ENCODE measurements around the gene RANBP10.

Gene RANBP10

GRCh38 chr16:67846063-67846319 lies 39.6 kb upstream of the RANBP10 start:
- TF ChIP-seq CTCF (conservative IDR thresholded peaks at IDR 0.05; ENCODE audit: low read length): no peak
- no peak for TF ChIP-seq EZH2phosphoT487 (IDR thresholded peaks at IDR 0.05; ENCODE audit: borderline replicate concordance)

DNA sequence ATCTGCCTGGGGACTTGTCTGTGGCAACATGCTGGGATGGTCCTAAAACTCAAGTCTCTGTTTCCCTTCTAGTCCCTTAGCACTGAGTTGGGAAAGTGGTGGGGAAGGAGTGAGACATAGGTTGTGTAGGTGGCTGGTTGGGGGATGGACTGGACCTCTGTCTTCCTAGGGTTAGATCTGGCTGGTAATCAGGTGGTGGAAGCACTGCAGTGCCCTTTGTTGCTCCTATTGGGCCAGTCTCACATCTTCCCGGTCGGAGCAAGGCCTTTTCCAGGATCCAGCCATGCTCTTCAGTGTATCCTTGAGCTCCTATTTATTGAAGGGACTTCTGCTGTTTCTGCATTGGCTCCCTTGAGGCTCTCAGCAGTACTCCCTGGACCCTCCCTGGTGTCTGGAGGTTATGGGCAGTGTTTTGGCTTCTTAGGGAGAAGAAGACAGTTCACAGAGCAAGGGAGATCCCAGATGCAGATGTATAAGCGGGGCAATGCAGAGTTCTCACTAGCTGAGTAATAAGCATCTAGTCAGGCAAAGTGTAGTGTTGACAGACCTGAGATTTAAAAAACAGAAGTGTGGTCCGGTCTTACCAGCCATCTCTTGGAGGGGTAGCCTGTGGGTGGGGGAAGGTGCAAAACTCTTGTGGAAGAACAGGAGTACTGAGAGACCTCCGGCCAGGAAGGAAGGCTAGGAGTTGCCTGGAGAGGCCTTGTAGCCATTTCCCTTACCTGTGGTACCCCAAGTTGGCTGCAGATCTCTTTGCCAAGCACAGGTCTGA lies 39.1 kb upstream of the RANBP10 start:
- Histone ChIP-seq H3K27me3 (ENCODE audit: insufficient read depth, low read length, poor library complexity, severe bottlenecking) (peaks cover 4% of the 10 kb centered on the region), H3K9ac (ENCODE audit: low read depth, low read length, poor library complexity, severe bottlenecking) (peak overlapping the region; percentile 87), H3K4me1 (ENCODE audit: insufficient read depth, low read length, poor library complexity, severe bottlenecking) (peaks cover 46% of the 10 kb centered on the region), H3K9me2 (replicated peaks; ENCODE audit: low read depth, low read length) (no peaks in the 10 kb centered on the region), H3K36me3 (ENCODE audit: insufficient read depth, low read length) (no peaks in the 10 kb centered on the region), H3K4me3 (ENCODE audit: low read length, poor library complexity, severe bottlenecking) (peak overlapping the region; percentile 84), H4K20me1 (ENCODE audit: insufficient read depth, low read length, poor library complexity, severe bottlenecking) (peaks cover 32% of the 10 kb centered on the region), H3K79me2 (ENCODE audit: insufficient read depth, low read length) (peaks cover 71% of the 10 kb centered on the region), H3K4me2 (ENCODE audit: low read depth, low read length, poor library complexity, severe bottlenecking) (peak overlapping the region; percentile 88), H3K9me3 (ENCODE audit: insufficient read depth, low read depth, low read length) (no peaks in the 10 kb centered on the region), H2AFZ (ENCODE audit: low read length) (no peak overlapping the region), H3F3A (ENCODE audit: low read depth) (no peaks in the 10 kb centered on the region)
- TF ChIP-seq EZH2phosphoT487 (IDR thresholded peaks at IDR 0.05; ENCODE audit: borderline replicate concordance): no peak

More at GRCh38 chr16:67846063-67846319, 39.6 kb upstream of the RANBP10 start:
- Histone ChIP-seq H3K4me1 (ENCODE audit: insufficient read depth, low read length, poor library complexity, severe bottlenecking) (peaks cover 46% of the 10 kb centered on the region), H3K27me3 (ENCODE audit: insufficient read depth, low read length, poor library complexity, severe bottlenecking) (peaks cover 4% of the 10 kb centered on the region), H3K4me2 (ENCODE audit: low read depth, low read length, poor library complexity, severe bottlenecking) (peak overlapping the region; percentile 88), H4K20me1 (ENCODE audit: insufficient read depth, low read length, poor library complexity, severe bottlenecking) (peaks cover 32% of the 10 kb centered on the region), H3K36me3 (ENCODE audit: insufficient read depth, low read length) (no peaks in the 10 kb centered on the region), H2AFZ (ENCODE audit: low read length) (peak overlapping the region; percentile 62), H3K9me2 (replicated peaks; ENCODE audit: low read depth, low read length) (no peaks in the 10 kb centered on the region), H3K4me3 (ENCODE audit: low read length, poor library complexity, severe bottlenecking) (peak overlapping the region; percentile 84), H3F3A (ENCODE audit: low read depth) (no peaks in the 10 kb centered on the region), H3K9me3 (ENCODE audit: insufficient read depth, low read depth, low read length) (no peaks in the 10 kb centered on the region), H3K9ac (ENCODE audit: low read depth, low read length, poor library complexity, severe bottlenecking) (peak overlapping the region; percentile 87), H3K79me2 (ENCODE audit: insufficient read depth, low read length) (peaks cover 76% of the 10 kb centered on the region)

DNA sequence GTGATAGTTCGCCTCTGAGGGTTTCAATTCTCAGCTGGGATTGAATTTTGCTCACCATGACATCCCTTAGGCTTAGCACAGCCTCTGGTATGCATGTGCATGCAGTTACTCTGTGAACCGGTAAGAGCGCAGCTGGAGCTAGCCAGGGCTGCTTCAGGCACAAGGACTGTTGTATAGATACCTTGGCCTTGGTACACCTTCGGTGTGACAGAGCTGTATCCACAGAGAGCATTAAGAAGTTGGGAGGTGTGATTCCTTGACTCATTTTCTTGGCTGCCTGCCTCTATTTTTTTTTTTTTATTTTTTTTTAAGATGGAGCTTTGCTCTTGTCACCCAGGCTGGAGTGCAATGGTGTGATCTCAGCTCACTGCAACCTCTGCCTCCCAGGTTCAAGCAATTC lies 38.1 kb upstream of the RANBP10 start:
- peaks cover 46% of the 10 kb centered on the region for H3K4me1 ChIP-seq (ENCODE audit: insufficient read depth, low read length, poor library complexity, severe bottlenecking)
- H3F3A ChIP-seq (ENCODE audit: low read depth): no peaks in the 10 kb centered on the region
- TF ChIP-seq CTCF (conservative IDR thresholded peaks at IDR 0.05; ENCODE audit: low read length) (no peak), EZH2phosphoT487 (IDR thresholded peaks at IDR 0.05; ENCODE audit: borderline replicate concordance) (no peak)
- H2AFZ ChIP-seq (ENCODE audit: low read length): no peak overlapping the region
- H3K4me2 ChIP-seq (ENCODE audit: low read depth, low read length, poor library complexity, severe bottlenecking): peak overlapping the region; percentile 88
- no peaks in the 10 kb centered on the region for H3K9me3 ChIP-seq (ENCODE audit: insufficient read depth, low read depth, low read length)
- peaks cover 62% of the 10 kb centered on the region for H3K79me2 ChIP-seq (ENCODE audit: insufficient read depth, low read length)
- no peaks in the 10 kb centered on the region for H3K9me2 ChIP-seq (replicated peaks; ENCODE audit: low read depth, low read length)
- no peaks in the 10 kb centered on the region for H3K36me3 ChIP-seq (ENCODE audit: insufficient read depth, low read length)
- peak overlapping the region; percentile 80 for H3K4me3 ChIP-seq (ENCODE audit: low read length, poor library complexity, severe bottlenecking)
- peak overlapping the region; percentile 87 for H3K9ac ChIP-seq (ENCODE audit: low read depth, low read length, poor library complexity, severe bottlenecking)
- peaks cover 4% of the 10 kb centered on the region for H3K27me3 ChIP-seq (ENCODE audit: insufficient read depth, low read length, poor library complexity, severe bottlenecking)
- H4K20me1 ChIP-seq (ENCODE audit: insufficient read depth, low read length, poor library complexity, severe bottlenecking): peaks cover 32% of the 10 kb centered on the region

- no peak overlapping the region for H2AFZ ChIP-seq (ENCODE audit: low read length)
Observed at GRCh38 chr16:67843343-67843765, 37.0 kb upstream of the RANBP10 start.

More at GRCh38 chr16:67843343-67843765, 37.0 kb upstream of the RANBP10 start:
- Histone ChIP-seq H3K4me2 (ENCODE audit: low read depth, low read length, poor library complexity, severe bottlenecking) (peak overlapping the region; percentile 88), H3K36me3 (ENCODE audit: insufficient read depth, low read length) (no peaks in the 10 kb centered on the region), H3K4me3 (ENCODE audit: low read length, poor library complexity, severe bottlenecking) (peak overlapping the region; percentile 80), H3K4me1 (ENCODE audit: insufficient read depth, low read length, poor library complexity, severe bottlenecking) (peaks cover 41% of the 10 kb centered on the region), H3K9ac (ENCODE audit: low read depth, low read length, poor library complexity, severe bottlenecking) (peak overlapping the region; percentile 79), H3K9me3 (ENCODE audit: insufficient read depth, low read depth, low read length) (no peaks in the 10 kb centered on the region), H3K27me3 (ENCODE audit: insufficient read depth, low read length, poor library complexity, severe bottlenecking) (peaks cover 4% of the 10 kb centered on the region), H4K20me1 (ENCODE audit: insufficient read depth, low read length, poor library complexity, severe bottlenecking) (peaks cover 27% of the 10 kb centered on the region), H3K9me2 (replicated peaks; ENCODE audit: low read depth, low read length) (no peaks in the 10 kb centered on the region), H3K79me2 (ENCODE audit: insufficient read depth, low read length) (peaks cover 51% of the 10 kb centered on the region), H3F3A (ENCODE audit: low read depth) (no peaks in the 10 kb centered on the region)
- TF ChIP-seq CTCF (conservative IDR thresholded peaks at IDR 0.05; ENCODE audit: low read length) (no peak), EZH2phosphoT487 (IDR thresholded peaks at IDR 0.05; ENCODE audit: borderline replicate concordance) (no peak)

Measured in Loucy (cell line).